Fibroblast of lung (primary cell): ENCODE data around the gene PIP5K1C. TPM values are rescaled to one million over a fixed set of nuclear protein-coding genes. Genes with fewer than 3 reads are reported as not detected.
"Not testable (repeated sequence)": the region's sequence is repeated elsewhere in the genome, so short reads cannot be mapped to it uniquely, and the experiment has no call there.

Experiments used
- DNase-seq, 2 donors: peaks; one replicate each; pipeline versions ENCODE4 v3.0.0 to v3.0.0-alpha.2; 2010; ENCODE audit warnings: low read depth in 2 of 2
- H2AFZ ChIP-seq: 2 replicates; pipeline ENCODE4 v1.5.1; 2012; ENCODE audit warnings: low read length, control low read depth, inconsistent platforms
- H3K27ac ChIP-seq: 2 replicates; pipeline ENCODE4 v1.5.1; 2011; ENCODE audit warnings: low read length, control low read depth; ENCODE audit not compliant: insufficient read depth
- H3K27me3 ChIP-seq: 2 replicates; pipeline ENCODE4 v1.5.1; 2011; ENCODE audit warnings: mild to moderate bottlenecking, low read length; ENCODE audit not compliant: control insufficient read depth, insufficient read depth
- H3K36me3 ChIP-seq: 2 replicates; pipeline ENCODE4 v1.5.1; 2011; ENCODE audit warnings: low read length; ENCODE audit not compliant: control insufficient read depth, insufficient read depth
- H3K4me1 ChIP-seq: 2 replicates; pipeline ENCODE4 v1.5.1; 2011; ENCODE audit warnings: low read length; ENCODE audit not compliant: control insufficient read depth, insufficient read depth; ENCODE audit errors: extremely low read depth
- H3K4me2 ChIP-seq: 2 replicates; pipeline ENCODE4 v1.5.1; 2011; ENCODE audit warnings: low read length, control low read depth; ENCODE audit not compliant: insufficient read depth; ENCODE audit errors: extremely low read depth
- H3K4me3 ChIP-seq, 4 experiments: fragments of 200-600 bp in 1 of 4; sonication (generic) in 1 of 4; replicated peaks in 1 of 4; 2 replicates each; pipeline ENCODE4 v1.5.1; 2011 to 2016; ENCODE audit warnings: low read length in 4 of 4, low read depth in 3 of 4, mild to moderate bottlenecking in 3 of 4, control low read depth in 2 of 4, inconsistent platforms in 1 of 4, mixed read lengths in 1 of 4; ENCODE audit not compliant: insufficient read depth in 1 of 4; ENCODE audit errors: control extremely low read depth in 1 of 4
- H3K79me2 ChIP-seq: 2 replicates; pipeline ENCODE4 v1.5.1; 2012; ENCODE audit warnings: mild to moderate bottlenecking, low read length, inconsistent platforms; ENCODE audit not compliant: control insufficient read depth, insufficient read depth
- H3K9ac ChIP-seq: 2 replicates; pipeline ENCODE4 v1.5.1; 2011; ENCODE audit warnings: mild to moderate bottlenecking, low read length, control low read depth; ENCODE audit not compliant: insufficient read depth
- H3K9me3 ChIP-seq: 2 replicates; pipeline ENCODE4 v1.5.1; 2012; ENCODE audit warnings: low read depth, low read length; ENCODE audit not compliant: control insufficient read depth, insufficient read depth
- H4K20me1 ChIP-seq: 2 replicates; pipeline ENCODE4 v1.5.1; 2011; ENCODE audit warnings: low read length; ENCODE audit not compliant: control insufficient read depth, insufficient read depth; ENCODE audit errors: extremely low read depth
- polyA plus RNA-seq, 2 donors: library from polyadenylated mRNA; depleted of rRNA in 1 of 2; stranded (reverse) in 1 of 2; unstranded in 1 of 2; fragments of >200 nt; gene quantifications; 2 replicates each; pipeline ENCODE4 v1.2.1, GENCODE V29; 2011 to 2012; ENCODE audit warnings: missing spikeins in 1 of 2
- total RNA-seq: library from RNA; depleted of rRNA; stranded (reverse); fragments of >200 nt; gene quantifications from 2 replicates; pipeline ENCODE4 v1.2.1, GENCODE V29; 2014

Gene PIP5K1C
- total and polyA plus RNA-seq, 2 donors (not counting 1 experiment from before 2014, with no cell fraction given): 8.7 to 16.7 TPM

GRCh38 chr19:3581792-3582191 is 118.5 kb downstream of the PIP5K1C start:
- H3K36me3 ChIP-seq, DNase-seq, H3K4me1 ChIP-seq, H4K20me1 ChIP-seq, H3K9me3 ChIP-seq, H3K9ac ChIP-seq, H2AFZ ChIP-seq, H3K79me2 ChIP-seq, H3K27ac ChIP-seq, H3K27me3 ChIP-seq, H3K4me3 ChIP-seq, H3K4me2 ChIP-seq: not testable (repeated sequence)

Other genes with a start within 250 kb of the PIP5K1C start
- not detected in 2 replicates for gene SMIM24, start 219.9 kb downstream of the PIP5K1C start, total RNA-seq
- gene SMIM24, start 219.9 kb downstream of the PIP5K1C start, polyA plus RNA-seq: not detected in 2 replicates
- not detected in 2 replicates for gene SMIM44, start 217.0 kb downstream of the PIP5K1C start, total RNA-seq
- not detected in 2 replicates for gene SMIM44, start 217.0 kb downstream of the PIP5K1C start, polyA plus RNA-seq
- 10.1 and 10.3 TPM in 2 replicates for gene DOHH, start 199.8 kb downstream of the PIP5K1C start, total RNA-seq
- gene DOHH, start 199.8 kb downstream of the PIP5K1C start, polyA plus RNA-seq: 4.1 and 5.0 TPM in 2 replicates
- gene FZR1, start 194.2 kb downstream of the PIP5K1C start, total RNA-seq: 19.3 and 38.0 TPM in 2 replicates
- 15.0 and 21.3 TPM in 2 replicates for gene FZR1, start 194.2 kb downstream of the PIP5K1C start, polyA plus RNA-seq
- gene TEKTIP1, start 161.3 kb downstream of the PIP5K1C start, total RNA-seq: not detected in 2 replicates
- gene TEKTIP1, start 161.3 kb downstream of the PIP5K1C start, polyA plus RNA-seq: not detected in 2 replicates
- 69.9 and 79.9 TPM in 2 replicates for gene MFSD12, start 142.9 kb downstream of the PIP5K1C start, total RNA-seq
- 19.9 and 20.6 TPM in 2 replicates for gene MFSD12, start 142.9 kb downstream of the PIP5K1C start, polyA plus RNA-seq
- 55.5 and 63.6 TPM in 2 replicates for gene HMG20B, start 127.5 kb downstream of the PIP5K1C start, total RNA-seq
- 27.3 and 30.1 TPM in 2 replicates for gene HMG20B, start 127.5 kb downstream of the PIP5K1C start, polyA plus RNA-seq
- under 0.01 TPM in 2 replicates for gene GIPC3, start 115.0 kb downstream of the PIP5K1C start, total RNA-seq
- gene GIPC3, start 115.0 kb downstream of the PIP5K1C start, polyA plus RNA-seq: 0.20 and 0.60 TPM in 2 replicates
- 0.77 and 1.8 TPM in 2 replicates for gene TBXA2R, start 93.6 kb downstream of the PIP5K1C start, total RNA-seq
- 1.1 and 1.3 TPM in 2 replicates for gene TBXA2R, start 93.6 kb downstream of the PIP5K1C start, polyA plus RNA-seq
- 19.7 and 20.0 TPM in 2 replicates for gene CACTIN, start 73.7 kb downstream of the PIP5K1C start, total RNA-seq
- gene CACTIN, start 73.7 kb downstream of the PIP5K1C start, polyA plus RNA-seq: 6.7 and 9.4 TPM in 2 replicates
- gene TJP3, start 7.9 kb upstream of the PIP5K1C start, total RNA-seq: not detected in 2 replicates
- gene TJP3, start 7.9 kb upstream of the PIP5K1C start, polyA plus RNA-seq: not detected in 2 replicates
- 21.8 and 22.3 TPM in 2 replicates for gene APBA3, start 61.2 kb upstream of the PIP5K1C start, total RNA-seq
- 2.7 TPM in 2 replicates for gene APBA3, start 61.2 kb upstream of the PIP5K1C start, polyA plus RNA-seq
- gene MRPL54, start 62.2 kb upstream of the PIP5K1C start, total RNA-seq: 42.6 and 45.4 TPM in 2 replicates
- 29.7 and 32.5 TPM in 2 replicates for gene MRPL54, start 62.2 kb upstream of the PIP5K1C start, polyA plus RNA-seq
- not detected in 2 replicates for gene RAX2, start 71.8 kb upstream of the PIP5K1C start, total RNA-seq
- not detected in 2 replicates for gene RAX2, start 71.8 kb upstream of the PIP5K1C start, polyA plus RNA-seq
- gene MATK, start 85.9 kb upstream of the PIP5K1C start, total RNA-seq: under 0.01 TPM in 1 of 2 replicates, not detected in the other
- not detected in 2 replicates for gene MATK, start 85.9 kb upstream of the PIP5K1C start, polyA plus RNA-seq
- gene ZFR2, start 168.6 kb upstream of the PIP5K1C start, total RNA-seq: not detected in 2 replicates
- gene ZFR2, start 168.6 kb upstream of the PIP5K1C start, polyA plus RNA-seq: not detected in 2 replicates
- gene ATCAY, start 180.2 kb upstream of the PIP5K1C start, total RNA-seq: not detected in 2 replicates
- gene ATCAY, start 180.2 kb upstream of the PIP5K1C start, polyA plus RNA-seq: 0.01 and 0.05 TPM in 2 replicates
- not detected in 2 replicates for gene NMRK2, start 232.6 kb upstream of the PIP5K1C start, total RNA-seq
- not detected in 2 replicates for gene NMRK2, start 232.6 kb upstream of the PIP5K1C start, polyA plus RNA-seq